ENCODE data around the gene LARGE2.

- TF ChIP-seq CTCF (IDR thresholded peaks at IDR 0.05; ENCODE audit: poor library complexity) (no peak), EZH2 (IDR thresholded peaks at IDR 0.05; ENCODE audit: borderline replicate concordance) (no peak)
Observed at GRCh38 chr11:45935349-45936064, 13.1 kb downstream of the LARGE2 start.

Data from hepatocyte (in vitro differentiated cells).